ENCODE measurements around the gene ZNF526. TPM values are rescaled to one million over a fixed set of nuclear protein-coding genes. Genes with fewer than 3 reads are reported as not detected.
A peak's percentile ranks its signal among the peaks of the same experiment; 100 is the strongest.

Gene ZNF526, protein sequence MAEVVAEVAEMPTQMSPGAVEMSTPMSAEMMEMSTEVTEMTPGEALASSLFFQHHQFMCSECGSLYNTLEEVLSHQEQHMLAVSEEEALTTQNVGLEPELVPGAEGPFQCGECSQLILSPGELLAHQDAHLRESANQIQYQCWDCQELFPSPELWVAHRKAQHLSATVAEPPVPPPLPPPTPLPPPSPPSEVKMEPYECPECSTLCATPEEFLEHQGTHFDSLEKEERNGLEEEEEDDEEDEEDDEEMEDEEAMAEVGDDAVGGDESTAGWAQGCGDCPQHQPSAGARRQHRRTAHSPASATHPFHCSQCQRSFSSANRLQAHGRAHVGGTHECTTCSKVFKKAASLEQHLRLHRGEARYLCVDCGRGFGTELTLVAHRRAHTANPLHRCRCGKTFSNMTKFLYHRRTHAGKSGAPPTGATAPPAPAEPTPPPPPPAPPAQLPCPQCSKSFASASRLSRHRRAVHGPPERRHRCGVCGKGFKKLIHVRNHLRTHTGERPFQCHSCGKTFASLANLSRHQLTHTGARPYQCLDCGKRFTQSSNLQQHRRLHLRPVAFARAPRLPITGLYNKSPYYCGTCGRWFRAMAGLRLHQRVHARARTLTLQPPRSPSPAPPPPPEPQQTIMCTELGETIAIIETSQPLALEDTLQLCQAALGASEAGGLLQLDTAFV
- 5.3 TPM for total RNA-seq (2013)
- polyA plus RNA-seq, result 1 to 10 TPM in 2 of 3 donors, under 1 TPM in 1; 0.96 to 3.4 (median 1.3) TPM
- polyA minus RNA-seq, result 7.9 and 10.1 TPM in 2 replicates
- 1.7 to 11.1 (median 3.7) reads per million in 11 experiments for total RNA-seq

DNA sequence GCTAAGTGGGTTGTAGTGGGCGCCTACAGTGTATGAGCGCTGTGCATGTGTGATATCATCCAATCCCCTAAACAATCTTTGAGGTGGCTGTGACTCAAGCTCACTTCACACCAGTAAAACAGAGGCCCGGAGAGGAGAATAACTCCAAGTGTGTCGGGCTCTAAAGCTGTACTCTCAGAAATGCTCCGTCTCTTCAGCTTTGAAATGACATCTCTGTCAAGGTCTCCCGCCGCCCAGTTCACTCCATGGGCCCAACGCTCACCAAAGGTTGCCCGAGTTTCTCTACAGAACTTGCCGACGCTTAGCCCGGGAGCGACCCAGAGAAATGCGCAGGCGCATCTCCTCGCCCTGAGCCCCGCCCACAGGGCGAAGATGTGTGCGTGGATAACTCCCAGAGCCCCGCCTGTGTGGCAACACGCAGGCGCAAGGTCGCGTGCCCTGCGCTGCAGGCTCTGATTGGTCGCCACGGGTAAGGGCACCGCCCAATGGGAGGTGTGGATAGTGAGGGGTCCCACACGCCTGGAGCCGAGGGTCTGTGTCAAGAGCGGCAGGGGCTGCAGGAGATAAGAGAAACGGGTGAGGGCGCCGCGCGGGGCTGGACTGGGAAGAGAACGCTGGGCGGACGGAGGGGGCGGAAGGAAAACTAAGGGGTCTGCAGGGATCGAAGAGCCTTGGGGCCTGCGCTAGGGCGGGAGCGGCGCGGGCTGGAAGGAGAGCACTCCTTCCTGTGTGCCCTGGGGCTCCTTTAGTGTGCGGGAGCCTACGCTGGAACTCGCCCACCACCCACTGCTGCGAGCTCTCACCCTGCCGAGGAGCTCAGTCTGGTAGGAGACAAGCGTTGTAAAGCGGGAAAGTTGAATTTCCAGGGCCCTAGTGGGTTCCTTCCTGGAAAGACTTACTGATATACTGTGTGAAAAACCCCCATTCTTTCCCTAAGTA, at the start of gene ZNF526:
Gene ZNF526, plus strand, starts transcription at position 501 of the 939 bp plus-strand sequence. CDS start 4,092 bp downstream, outside the sequence.
- Histone ChIP-seq H3K9ac (ENCODE audit: insufficient read depth, low read length, poor library complexity, severe bottlenecking) (peak within 1 kb of the TSS; percentile 85), H3K4me3 (replicated peaks in 1 of 3; ENCODE audit: low read depth in 2 of 3, low read length in 3 of 3) (peak within 1 kb of the TSS; percentile 58 to 84 (median 83)), H2AFZ (ENCODE audit: insufficient read depth, low read depth, low read length, poor library complexity, severe bottlenecking) (peak within 1 kb of the TSS; percentile 94), H4K20me1 (ENCODE audit: insufficient read depth, low read length) (peaks cover 50% of the 10 kb centered on the region), H3K79me2 (ENCODE audit: insufficient read depth, low read length) (peaks cover 79% of the 10 kb centered on the region), H3K4me1 (ENCODE audit: control insufficient read depth in 1 of 2, insufficient read depth in 2 of 2, low read length in 2 of 2) (peaks cover 51 to 56% of the 10 kb centered on the region in 2 donors), H3K27ac (ENCODE audit: low read depth in 1 of 2, low read length in 2 of 2) (peak within 1 kb of the TSS; percentile 83 to 98), H3K36me3 (replicated peaks in 1 of 2; ENCODE audit: control insufficient read depth in 1 of 2, insufficient read depth in 2 of 2, low read length in 2 of 2) (peaks cover 12 to 20% of the 10 kb centered on the region in 2 donors), H3K9me3 (replicated peaks in 1 of 2; ENCODE audit: control insufficient read depth in 1 of 2, insufficient read depth in 1 of 2, low read length in 2 of 2) (no peaks in the 10 kb centered on the region), H3K4me2 (replicated peaks; ENCODE audit: extremely low read depth, low read length, poor library complexity, severe bottlenecking) (peak within 1 kb of the TSS; percentile 92), H3K27me3 (ENCODE audit: control insufficient read depth in 2 of 2, insufficient read depth in 2 of 2, low read length in 2 of 2) (no peaks in the 10 kb centered on the region)
- Mint-ChIP-seq H3K4me1 (peaks cover 56% of the 10 kb centered on the region), H3K36me3 (peaks cover 28 to 30% of the 10 kb centered on the region in 2 donors), H3K27ac (peak within 1 kb of the TSS; percentile 98 to 100 (median 99)), H3K4me3 (peak within 1 kb of the TSS; percentile 99), H3K27me3 (ENCODE audit: low read depth in 3 of 3) (peaks cover 0 to under 1% (median 0%) of the 10 kb centered on the region in 3 donors), H3K9me3 (peaks cover 0 to 2% (median 0%) of the 10 kb centered on the region in 7 donors)
- peak; percentile 96 to 97 (median 96) for DNase-seq
- TF ChIP-seq, protein P1, sequence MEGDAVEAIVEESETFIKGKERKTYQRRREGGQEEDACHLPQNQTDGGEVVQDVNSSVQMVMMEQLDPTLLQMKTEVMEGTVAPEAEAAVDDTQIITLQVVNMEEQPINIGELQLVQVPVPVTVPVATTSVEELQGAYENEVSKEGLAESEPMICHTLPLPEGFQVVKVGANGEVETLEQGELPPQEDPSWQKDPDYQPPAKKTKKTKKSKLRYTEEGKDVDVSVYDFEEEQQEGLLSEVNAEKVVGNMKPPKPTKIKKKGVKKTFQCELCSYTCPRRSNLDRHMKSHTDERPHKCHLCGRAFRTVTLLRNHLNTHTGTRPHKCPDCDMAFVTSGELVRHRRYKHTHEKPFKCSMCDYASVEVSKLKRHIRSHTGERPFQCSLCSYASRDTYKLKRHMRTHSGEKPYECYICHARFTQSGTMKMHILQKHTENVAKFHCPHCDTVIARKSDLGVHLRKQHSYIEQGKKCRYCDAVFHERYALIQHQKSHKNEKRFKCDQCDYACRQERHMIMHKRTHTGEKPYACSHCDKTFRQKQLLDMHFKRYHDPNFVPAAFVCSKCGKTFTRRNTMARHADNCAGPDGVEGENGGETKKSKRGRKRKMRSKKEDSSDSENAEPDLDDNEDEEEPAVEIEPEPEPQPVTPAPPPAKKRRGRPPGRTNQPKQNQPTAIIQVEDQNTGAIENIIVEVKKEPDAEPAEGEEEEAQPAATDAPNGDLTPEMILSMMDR (IDR thresholded peaks at IDR 0.05), result no peak
- intact Hi-C loops (cut with micrococcal nuclease), result loop anchor here in 1 of 2 donors (5.0 kb wide), 2 partner anchors 32 to 38 kb away; no protein-coding TSS in a partner anchor
- WGBS (ENCODE audit: insufficient coverage), result 2% methylated on average over 47 of the region's 53 CpGs
